GM19452 (cell line): ENCODE measurements around the gene DENND2D.
A peak's percentile ranks its signal among the peaks of the same experiment; 100 is the strongest.
"Not testable (repeated sequence)": the region's sequence is repeated elsewhere in the genome, so short reads cannot be mapped to it uniquely, and the experiment has no call there.

Source experiments
- ATAC-seq: cut with Tn5 transposase; IDR thresholded peaks from one replicate; pipeline ENCODE4 v1.9.1; 2021; ENCODE audit not compliant: unreplicated experiment

DENND2D gene

GRCh38 chr1:111221633-111222291, 21.3 kb upstream of the DENND2D start:
- peak; percentile 69 for ATAC-seq

- no peak for ATAC-seq
Measured at GRCh38 chr1:111221276-111221632, 20.8 kb upstream of the DENND2D start.

GRCh38 chr1:111220302-111220890, 19.9 kb upstream of the DENND2D start:
- no peak for ATAC-seq

- ATAC-seq = no peak
Measured at GRCh38 chr1:111219557-111220286, 19.3 kb upstream of the DENND2D start.

GRCh38 chr1:111218701-111219556, 18.5 kb upstream of the DENND2D start:
- ATAC-seq = no peak

GRCh38 chr1:111217183-111217910, 16.9 kb upstream of the DENND2D start:
- ATAC-seq = no peak

- no peak for ATAC-seq
Measured at GRCh38 chr1:111216751-111217150, 16.3 kb upstream of the DENND2D start.

GRCh38 chr1:111215285-111215684, 14.8 kb upstream of the DENND2D start:
- ATAC-seq = not testable (repeated sequence)

- ATAC-seq = no peak
Measured at GRCh38 chr1:111214884-111215283, 14.4 kb upstream of the DENND2D start.

- ATAC-seq = no peak
Measured at GRCh38 chr1:111214074-111214801, 13.8 kb upstream of the DENND2D start.

GRCh38 chr1:111213412-111213811, 13.0 kb upstream of the DENND2D start:
- no peak for ATAC-seq

- ATAC-seq = no peak
Measured at GRCh38 chr1:111212634-111213335, 12.3 kb upstream of the DENND2D start.

- no peak for ATAC-seq
Measured at GRCh38 chr1:111211921-111212320, 11.5 kb upstream of the DENND2D start.

GRCh38 chr1:111209622-111210021, 9.2 kb upstream of the DENND2D start:
- no peak for ATAC-seq

- no peak for ATAC-seq
Measured at GRCh38 chr1:111208921-111209320, 8.5 kb upstream of the DENND2D start.

GRCh38 chr1:111205714-111206050, 5.2 kb upstream of the DENND2D start:
- ATAC-seq = no peak

- no peak for ATAC-seq
Measured at GRCh38 chr1:111204983-111205713, 4.7 kb upstream of the DENND2D start.

- ATAC-seq = peak; percentile 68
Measured at GRCh38 chr1:111204201-111204982, 3.9 kb upstream of the DENND2D start.
